ENCODE data around the gene PLXND1. TPM values are rescaled to one million over a fixed set of nuclear protein-coding genes. Genes with fewer than 3 reads are reported as not detected.
"Not testable (repeated sequence)": the region's sequence is repeated elsewhere in the genome, so short reads cannot be mapped to it uniquely, and the experiment has no call there.

The PLXND1 gene
- total RNA-seq, 4 donors from 2014 or later, result 45.0 to 77.9 (median 61.5) TPM

DNA sequence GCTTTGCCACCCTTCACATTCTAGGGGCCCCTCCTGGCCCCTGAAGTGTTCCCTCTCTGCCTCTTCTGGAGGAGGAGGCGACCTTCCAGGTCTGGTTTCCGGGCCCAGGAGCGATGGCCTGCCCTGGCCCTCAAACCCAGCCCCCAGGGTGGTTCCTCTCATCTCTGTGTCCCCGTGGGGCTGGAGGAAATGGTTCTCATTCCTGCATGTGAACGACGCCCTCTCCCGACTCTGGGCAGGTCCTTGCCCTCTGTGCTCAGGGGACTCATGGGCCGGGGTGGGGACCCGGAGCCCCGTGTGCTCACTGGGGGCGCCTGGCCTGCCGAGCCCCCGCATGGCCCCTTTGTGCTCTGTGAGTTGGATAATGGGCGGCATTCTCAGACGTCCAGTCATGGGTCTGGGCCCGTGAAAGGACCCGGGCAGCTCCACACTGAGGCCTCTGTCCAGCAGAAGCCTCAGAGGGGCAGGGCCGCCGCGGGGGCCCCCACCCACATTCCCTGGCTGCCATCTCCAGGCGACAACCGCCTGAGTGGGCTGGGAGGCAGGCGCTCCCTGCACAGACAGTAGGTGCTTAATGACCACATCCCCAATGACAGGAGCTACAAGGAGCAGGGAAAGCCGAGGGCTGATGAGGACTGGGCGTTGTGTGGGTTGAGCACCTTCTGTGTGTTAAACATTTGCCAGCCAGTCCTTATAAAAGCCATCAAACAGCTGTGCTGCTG, 5.5 kb upstream of the PLXND1 start:
- Histone ChIP-seq H3K27ac (peak overlapping the region in 3 of 4 donors; percentile 58 to 64 (median 62)), H3K27me3 (no peaks in the 10 kb centered on the region), H3K4me1 (peaks cover 0 to 85% (median 47%) of the 10 kb centered on the region in 3 donors), H3K36me3 (no peaks in the 10 kb centered on the region), H3K4me3 (no peak overlapping the region), H3K9me3 (no peaks in the 10 kb centered on the region)
- ATAC-seq, result peak; percentile 18
- 75% methylated on average over 2 of the region's 25 CpGs; no CpG with 5 or more reads in 1 of the 2 donors for WGBS, 2 donors (ENCODE audit: low coverage in 1 of 2)
- no peak for TF ChIP-seq POLR2A (IDR thresholded peaks at IDR 0.05)
- TF ChIP-seq POLR2AphosphoS5 (IDR thresholded peaks at IDR 0.05), result no peak
- TF ChIP-seq EP300 (IDR thresholded peaks at IDR 0.05), result no peak
- TF ChIP-seq CTCF (IDR thresholded peaks at IDR 0.05), result peak in 1 of 4 experiments; percentile 26

DNA sequence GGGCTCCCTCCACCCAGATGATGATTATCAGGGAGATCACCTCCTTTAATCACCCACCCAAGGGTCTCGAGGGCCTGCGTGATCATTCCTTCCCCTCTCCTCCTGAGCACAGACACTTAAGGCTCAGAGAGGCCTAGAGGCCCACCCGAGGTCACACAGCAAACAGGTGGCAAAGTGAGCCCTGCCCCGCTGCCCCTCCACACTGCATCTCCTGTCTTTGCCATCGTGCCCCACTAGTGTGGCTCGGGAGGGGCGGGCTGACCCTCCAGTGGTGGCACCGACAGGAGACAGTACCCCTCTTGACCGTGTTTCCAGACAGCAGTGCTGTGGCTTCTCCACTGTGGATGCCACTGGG, 4.9 kb upstream of the PLXND1 start:
- peaks cover 0 to 79% (median 41%) of the 10 kb centered on the region in 3 donors for H3K4me1 ChIP-seq
- H3K27ac ChIP-seq, result peak overlapping the region in 3 of 4 donors; percentile 58 to 64 (median 62)
- WGBS, 2 donors (ENCODE audit: low coverage in 1 of 2), result 80 to 81% methylated on average over 2 to 8 of the region's 9 CpGs

GRCh38 chr3:129610794-129611445, 4.4 kb upstream of the PLXND1 start:
- not testable (repeated sequence) for H3K4me3 ChIP-seq, ATAC-seq, H3K27me3 ChIP-seq, H3K9me3 ChIP-seq, H3K36me3 ChIP-seq
- H3K4me1 ChIP-seq, result peaks cover 0 to 79% (median 38%) of the 10 kb centered on the region in 3 donors
- peak overlapping the region in 3 of 4 donors; percentile 58 to 64 (median 62) for H3K27ac ChIP-seq
- 76 to 100% methylated on average over 5 to 6 of the region's 11 CpGs for WGBS, 2 donors (ENCODE audit: low coverage in 1 of 2)

More for the DNA sequence above, 4.9 kb upstream of the PLXND1 start:
- no peaks in the 10 kb centered on the region for H3K36me3 ChIP-seq
- H3K9me3 ChIP-seq, result no peaks in the 10 kb centered on the region
- ATAC-seq, result no peak
- H3K27me3 ChIP-seq, result no peaks in the 10 kb centered on the region
- H3K4me3 ChIP-seq, result no peak overlapping the region
- TF ChIP-seq EP300 (IDR thresholded peaks at IDR 0.05), result no peak
- no peak for TF ChIP-seq CTCF (IDR thresholded peaks at IDR 0.05)
- no peak for TF ChIP-seq POLR2AphosphoS5 (IDR thresholded peaks at IDR 0.05)
- no peak for TF ChIP-seq POLR2A (IDR thresholded peaks at IDR 0.05)

GRCh38 chr3:129610276-129610675, 3.8 kb upstream of the PLXND1 start:
- 0 to 8% methylated on average over 1 to 2 of the region's 10 CpGs for WGBS, 2 donors (ENCODE audit: low coverage in 1 of 2)
- peak overlapping the region in 3 of 4 donors; percentile 43 to 85 (median 59) for H3K27ac ChIP-seq
- H3K9me3 ChIP-seq, result no peaks in the 10 kb centered on the region
- H3K27me3 ChIP-seq, result peaks cover 11% of the 10 kb centered on the region
- no peak overlapping the region for H3K4me3 ChIP-seq
- TF ChIP-seq POLR2AphosphoS5 (IDR thresholded peaks at IDR 0.05) (no peak), EP300 (IDR thresholded peaks at IDR 0.05) (no peak), CTCF (IDR thresholded peaks at IDR 0.05) (no peak), POLR2A (IDR thresholded peaks at IDR 0.05) (no peak)
- no peak for ATAC-seq
- H3K4me1 ChIP-seq, result peaks cover 0 to 79% (median 35%) of the 10 kb centered on the region in 3 donors
- H3K36me3 ChIP-seq, result no peaks in the 10 kb centered on the region

GRCh38 chr3:129609591-129610182, 3.2 kb upstream of the PLXND1 start:
- H3K9me3 ChIP-seq, result no peaks in the 10 kb centered on the region
- H3K27ac ChIP-seq, result peak overlapping the region in 3 of 4 donors; percentile 43 to 88 (median 85)
- ATAC-seq, result no peak
- peaks cover 0 to 79% (median 35%) of the 10 kb centered on the region in 3 donors for H3K4me1 ChIP-seq
- peaks cover 17% of the 10 kb centered on the region for H3K27me3 ChIP-seq
- 33 to 34% methylated on average over 3 of the region's 3 CpGs for WGBS, 2 donors (ENCODE audit: low coverage in 1 of 2)
- H3K36me3 ChIP-seq, result no peaks in the 10 kb centered on the region
- no peak overlapping the region for H3K4me3 ChIP-seq
- TF ChIP-seq EP300 (IDR thresholded peaks at IDR 0.05) (no peak), POLR2A (IDR thresholded peaks at IDR 0.05) (no peak), CTCF (IDR thresholded peaks at IDR 0.05) (no peak), POLR2AphosphoS5 (IDR thresholded peaks at IDR 0.05) (no peak)
